ENCODE data around the gene GMPS. TPM values are rescaled to one million over a fixed set of nuclear protein-coding genes. Genes with fewer than 3 reads are reported as not detected.

Gene GMPS
- total RNA-seq, 2 donors from 2014 or later, result 30.2 to 31.8 TPM

GRCh38 chr3:155984791-155985417 lies 114.5 kb downstream of the GMPS start:
- DNase-seq (ENCODE audit: low spot score) (no peak), ATAC-seq (ENCODE audit: insufficient number of reproducible peaks, low FRiP score, low read depth) (no peak)
- Histone ChIP-seq H3K27me3 (replicated peaks; ENCODE audit: insufficient read depth) (no peaks in the 10 kb centered on the region), H3K9me3 (no peaks in the 10 kb centered on the region), H3K36me3 (no peaks in the 10 kb centered on the region), H3K27ac (no peak overlapping the region), H3K4me1 (ENCODE audit: control insufficient read depth in 1 of 2, low read depth in 2 of 2) (peaks cover 7 to 13% of the 10 kb centered on the region in 2 donors), H3K4me3 (no peak overlapping the region)
- TF ChIP-seq, protein P1, sequence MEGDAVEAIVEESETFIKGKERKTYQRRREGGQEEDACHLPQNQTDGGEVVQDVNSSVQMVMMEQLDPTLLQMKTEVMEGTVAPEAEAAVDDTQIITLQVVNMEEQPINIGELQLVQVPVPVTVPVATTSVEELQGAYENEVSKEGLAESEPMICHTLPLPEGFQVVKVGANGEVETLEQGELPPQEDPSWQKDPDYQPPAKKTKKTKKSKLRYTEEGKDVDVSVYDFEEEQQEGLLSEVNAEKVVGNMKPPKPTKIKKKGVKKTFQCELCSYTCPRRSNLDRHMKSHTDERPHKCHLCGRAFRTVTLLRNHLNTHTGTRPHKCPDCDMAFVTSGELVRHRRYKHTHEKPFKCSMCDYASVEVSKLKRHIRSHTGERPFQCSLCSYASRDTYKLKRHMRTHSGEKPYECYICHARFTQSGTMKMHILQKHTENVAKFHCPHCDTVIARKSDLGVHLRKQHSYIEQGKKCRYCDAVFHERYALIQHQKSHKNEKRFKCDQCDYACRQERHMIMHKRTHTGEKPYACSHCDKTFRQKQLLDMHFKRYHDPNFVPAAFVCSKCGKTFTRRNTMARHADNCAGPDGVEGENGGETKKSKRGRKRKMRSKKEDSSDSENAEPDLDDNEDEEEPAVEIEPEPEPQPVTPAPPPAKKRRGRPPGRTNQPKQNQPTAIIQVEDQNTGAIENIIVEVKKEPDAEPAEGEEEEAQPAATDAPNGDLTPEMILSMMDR (IDR thresholded peaks at IDR 0.05), result no peak

- TF ChIP-seq, protein P1 (IDR thresholded peaks at IDR 0.05), result no peak
- Histone ChIP-seq H3K4me3 (no peak overlapping the region), H3K4me1 (ENCODE audit: control insufficient read depth in 1 of 2, low read depth in 2 of 2) (peaks cover 0 to 11% of the 10 kb centered on the region in 2 donors), H3K36me3 (no peaks in the 10 kb centered on the region), H3K27me3 (replicated peaks; ENCODE audit: insufficient read depth) (no peaks in the 10 kb centered on the region), H3K9me3 (no peaks in the 10 kb centered on the region), H3K27ac (no peak overlapping the region)
- ATAC-seq (ENCODE audit: insufficient number of reproducible peaks, low FRiP score, low read depth) (no peak), DNase-seq (ENCODE audit: low spot score) (no peak)
Measured at GRCh38 chr3:155989536-155989935, 119.1 kb downstream of the GMPS start.

DNA sequence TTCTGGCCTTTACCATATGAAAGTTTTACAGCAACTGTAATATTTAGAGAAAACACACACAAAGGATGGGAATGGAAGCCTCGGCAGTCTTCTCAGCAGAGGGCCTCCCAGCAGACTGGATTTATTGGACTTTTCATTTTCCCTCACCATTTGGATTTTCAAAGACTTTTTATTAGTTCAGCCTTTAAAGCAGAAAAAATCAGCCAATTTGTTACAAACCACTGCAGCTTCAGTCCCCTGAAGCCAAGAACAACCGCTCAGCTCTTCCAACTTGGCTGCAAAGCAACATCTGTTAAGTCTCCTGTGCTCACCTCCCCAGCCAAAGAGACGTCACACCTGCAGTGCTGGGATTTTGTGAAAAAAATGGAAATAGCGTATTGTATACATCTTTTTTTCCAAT lies 120.8 kb downstream of the GMPS start:
- H3K9me3 ChIP-seq, result no peaks in the 10 kb centered on the region
- H3K27ac ChIP-seq, result no peak overlapping the region
- H3K27me3 ChIP-seq (replicated peaks; ENCODE audit: insufficient read depth), result no peaks in the 10 kb centered on the region
- H3K4me1 ChIP-seq (ENCODE audit: control insufficient read depth in 1 of 2, low read depth in 2 of 2), result peaks cover 0 to 14% of the 10 kb centered on the region in 2 donors
- ATAC-seq (ENCODE audit: insufficient number of reproducible peaks, low FRiP score, low read depth) (no peak), DNase-seq (ENCODE audit: low spot score) (no peak)
- no peak overlapping the region for H3K4me3 ChIP-seq
- H3K36me3 ChIP-seq, result no peaks in the 10 kb centered on the region
- TF ChIP-seq, protein P1 (IDR thresholded peaks at IDR 0.05), result no peak

DNA sequence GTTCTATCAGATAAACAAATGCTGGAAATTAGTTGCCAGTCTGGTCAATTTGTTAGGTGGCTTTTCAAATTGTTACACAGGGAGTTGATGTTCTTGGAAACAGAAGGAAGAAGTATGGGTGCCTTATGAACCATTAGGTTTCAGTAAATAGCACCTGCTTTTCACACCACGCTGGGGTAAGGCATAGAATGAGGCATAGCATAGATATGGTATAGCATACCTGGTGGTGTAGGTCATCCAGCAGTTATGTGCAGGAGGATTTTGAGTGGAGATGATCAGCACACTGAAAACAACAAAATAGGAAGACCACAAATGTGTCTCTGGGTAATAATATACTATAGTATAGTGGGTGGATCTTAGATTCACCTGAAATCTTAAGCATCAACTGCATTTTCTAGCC lies 121.4 kb downstream of the GMPS start:
- Histone ChIP-seq H3K9me3 (no peaks in the 10 kb centered on the region), H3K4me1 (ENCODE audit: control insufficient read depth in 1 of 2, low read depth in 2 of 2) (peaks cover 0 to 14% of the 10 kb centered on the region in 2 donors), H3K4me3 (no peak overlapping the region), H3K36me3 (no peaks in the 10 kb centered on the region), H3K27me3 (replicated peaks; ENCODE audit: insufficient read depth) (no peaks in the 10 kb centered on the region), H3K27ac (no peak overlapping the region)
- ATAC-seq (ENCODE audit: insufficient number of reproducible peaks, low FRiP score, low read depth) (no peak), DNase-seq (ENCODE audit: low spot score) (no peak)
- TF ChIP-seq, protein P1 (IDR thresholded peaks at IDR 0.05), result no peak

Other genes starting within 250 kb of the GMPS start
- gene PLCH1, start 125.6 kb upstream of the GMPS start, total RNA-seq, result under 1 TPM in 1 of 2 donors, not detected in 1; 0.28 TPM
- 1 to 10 TPM in 1 of 2 donors, under 1 TPM in 1; 0.92 to 1.5 TPM for gene C3orf33, start 64.4 kb upstream of the GMPS start, total RNA-seq
- 10 to 100 TPM; 27.3 to 30.7 TPM for gene SLC33A1, start 16.2 kb upstream of the GMPS start, total RNA-seq
- gene KCNAB1, start 249.9 kb downstream of the GMPS start, total RNA-seq, result 10 to 100 TPM; 12.2 to 14.2 TPM